ENCODE results near the gene TLE5. TPM values are rescaled to one million over a fixed set of nuclear protein-coding genes. Genes with fewer than 3 reads are reported as not detected.

Gene TLE5
- polyA plus RNA-seq, 4 donors: 414 to 627 (median 476) TPM

DNA sequence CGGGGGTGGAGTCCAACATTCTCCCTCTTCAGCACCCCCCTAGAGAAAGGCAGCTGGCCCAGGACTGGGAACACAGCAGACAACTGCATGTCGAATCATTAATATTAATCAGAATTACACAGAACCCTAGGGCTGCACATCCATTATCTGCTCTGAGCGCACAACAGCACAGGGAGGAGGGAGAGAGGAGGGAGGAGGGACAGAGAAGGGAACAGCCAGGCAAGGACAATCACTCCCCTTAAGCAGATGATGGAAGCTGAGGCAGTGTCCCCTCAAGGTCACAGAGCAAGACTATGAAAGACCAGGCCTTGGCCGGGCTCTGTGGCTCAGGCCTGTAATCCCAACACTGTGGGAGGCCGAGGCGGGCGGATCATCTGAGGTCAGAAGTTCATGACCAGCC lies 59.2 kb downstream of the TLE5 start:
- no peak for DNase-seq (ENCODE audit: low read depth in 4 of 4, low spot score in 2 of 4)

Other genes with a start within 250 kb of the TLE5 start
- gene ZNF554, start 242.6 kb downstream of the TLE5 start, polyA plus RNA-seq (ENCODE audit: insufficient read length in 4 of 4): 10 to 100 TPM in 2 of 4 donors, 1 to 10 TPM in 2; 8.1 to 11.1 (median 9.4) TPM
- gene ZNF555, start 221.0 kb downstream of the TLE5 start, polyA plus RNA-seq (ENCODE audit: insufficient read length in 4 of 4): 10 to 100 TPM; 11.0 to 14.3 (median 12.0) TPM
- 1 to 10 TPM in 1 of 4 donors, under 1 TPM in 3; 0.43 to 1.1 (median 0.74) TPM for gene ZNF556, start 195.2 kb downstream of the TLE5 start, polyA plus RNA-seq (ENCODE audit: insufficient read length in 4 of 4)
- 1 to 10 TPM; 5.9 to 9.4 (median 7.1) TPM for gene ZNF57, start 161.6 kb downstream of the TLE5 start, polyA plus RNA-seq (ENCODE audit: insufficient read length in 4 of 4)
- 1 to 10 TPM; 7.2 to 8.5 (median 7.8) TPM for gene ZNF77, start 117.5 kb downstream of the TLE5 start, polyA plus RNA-seq (ENCODE audit: insufficient read length in 4 of 4)
- gene TLE6, start 84.9 kb downstream of the TLE5 start, polyA plus RNA-seq (ENCODE audit: insufficient read length in 4 of 4): 10 to 100 TPM in 3 of 4 donors, 1 to 10 TPM in 1; 6.4 to 11.4 (median 10.5) TPM
- gene TLE2, start 33.2 kb downstream of the TLE5 start, polyA plus RNA-seq (ENCODE audit: insufficient read length in 4 of 4): 10 to 100 TPM; 28.8 to 52.5 (median 44.5) TPM
- 10 to 100 TPM; 56.5 to 66.8 (median 62.4) TPM for gene GNA11, start 31.9 kb upstream of the TLE5 start, polyA plus RNA-seq (ENCODE audit: insufficient read length in 4 of 4)
- 1 to 10 TPM in 2 of 4 donors, under 1 TPM in 2; 0.64 to 1.3 (median 0.97) TPM for gene GNA15, start 73.5 kb upstream of the TLE5 start, polyA plus RNA-seq (ENCODE audit: insufficient read length in 4 of 4)
- under 1 TPM; 0.25 to 0.44 (median 0.38) TPM for gene S1PR4, start 116.3 kb upstream of the TLE5 start, polyA plus RNA-seq (ENCODE audit: insufficient read length in 4 of 4)
- 10 to 100 TPM; 33.7 to 52.8 (median 46.5) TPM for gene NCLN, start 123.4 kb upstream of the TLE5 start, polyA plus RNA-seq (ENCODE audit: insufficient read length in 4 of 4)
- gene CELF5, start 162.2 kb upstream of the TLE5 start, polyA plus RNA-seq (ENCODE audit: insufficient read length in 4 of 4): 1 to 10 TPM in 2 of 4 donors, under 1 TPM in 2; 0.37 to 2.1 (median 1.0) TPM

Measured in left renal cortex interstitium (tissue), 4 donors.